Vagina (tissue), 2 donors: ENCODE results near the gene FXYD3.

Experiments
- CTCF ChIP-seq, 3 experiments: fragments of 450-650 bp in 2 of 3; fragments of 200-600 bp in 1 of 3; sonication (generic) in 1 of 3; IDR thresholded peaks; one replicate each; pipeline ENCODE4 v1.5.1; 2017 to 2019; ENCODE audit warnings: antibody characterized with exemption in 3 of 3, mild to moderate bottlenecking in 2 of 3, moderate library complexity in 2 of 3
- POLR2A ChIP-seq, 2 donors: fragments of 450-650 bp; IDR thresholded peaks; one replicate each; pipeline ENCODE4 v1.6.1; 2017; ENCODE audit warnings: antibody characterized with exemption in 2 of 2, mild to moderate bottlenecking in 2 of 2, moderate library complexity in 2 of 2
- POLR2AphosphoS5 ChIP-seq, 2 donors: sonication (generic); formaldehyde crosslinking; IDR thresholded peaks; one replicate each; pipeline ENCODE4 v1.9.0; 2017; ENCODE audit warnings: antibody characterized with exemption in 2 of 2, mild to moderate bottlenecking in 2 of 2, low read depth in 1 of 2; ENCODE audit not compliant: insufficient read depth in 1 of 2

DNA sequence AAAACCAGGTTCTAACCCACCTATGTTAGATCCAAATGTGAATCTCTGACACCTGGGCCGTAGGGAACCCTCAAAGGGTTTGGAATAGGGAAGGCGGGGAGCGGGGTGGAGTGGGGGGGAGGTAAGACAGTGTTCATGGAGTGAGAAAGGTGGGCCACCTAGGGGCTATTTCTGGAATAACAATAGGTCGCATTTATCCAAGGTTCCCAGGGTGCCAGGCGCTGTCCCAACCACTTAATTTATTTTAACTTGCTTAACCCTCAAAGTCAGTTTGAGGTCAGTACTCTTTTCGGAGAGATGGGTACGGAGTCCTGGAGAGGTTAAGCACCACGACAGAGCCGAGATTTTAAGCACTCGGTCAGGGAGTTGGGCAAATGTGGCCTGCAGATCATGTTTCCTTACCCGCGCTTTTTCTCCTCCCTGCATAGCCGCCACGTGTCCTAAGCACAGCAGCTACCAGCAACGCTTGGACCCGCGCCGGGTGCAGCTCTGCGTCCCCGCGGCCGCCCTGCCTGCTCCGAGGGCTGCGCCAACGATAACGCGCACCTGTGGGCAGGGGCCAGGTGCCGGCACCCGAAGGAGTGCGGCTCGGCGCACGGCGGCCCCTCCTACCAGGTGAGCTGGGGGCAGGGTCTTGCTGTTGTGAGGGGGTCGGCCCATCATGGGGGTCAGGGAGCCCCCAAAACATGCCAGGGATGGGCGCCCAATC lies 25.0 kb upstream of the FXYD3 start:
- peak; percentile 34 to 61 (median 46) for TF ChIP-seq CTCF (IDR thresholded peaks at IDR 0.05)
- TF ChIP-seq POLR2AphosphoS5 (IDR thresholded peaks at IDR 0.05; ENCODE audit: insufficient read depth in 1 of 2, low read depth in 1 of 2), result no peak
- TF ChIP-seq POLR2A (IDR thresholded peaks at IDR 0.05), result no peak
